Ovary (tissue), 9 donors: Measurements from ENCODE around the gene CCDC47. TPM values are rescaled to one million over a fixed set of nuclear protein-coding genes. Genes with fewer than 3 reads are reported as not detected.

ENCODE experiments used
- DNase-seq, 5 donors: peaks; one replicate each; pipeline ENCODE4 v3.0.0-alpha.2; 2019 to 2020
- H3K27ac ChIP-seq, 2 donors: fragments of 200-600 bp; one replicate each; pipeline versions ENCODE4 v1.5.1 to v1.8.0; 2019 to 2022
- H3K27me3 ChIP-seq: fragments of 200-600 bp; one replicate; pipeline ENCODE4 v1.8.0; 2022
- H3K36me3 ChIP-seq: fragments of 200-600 bp; sonication (generic); one replicate; pipeline ENCODE4 v1.5.1; 2019
- H3K4me1 ChIP-seq: one replicate; pipeline ENCODE4 v1.8.1; 2013; ENCODE audit warnings: mild to moderate bottlenecking, moderate library complexity; ENCODE audit not compliant: insufficient read depth
- H3K4me3 ChIP-seq: fragments of 200-600 bp; sonication (generic); one replicate; pipeline ENCODE4 v1.5.1; 2017
- H3K9me3 ChIP-seq, 2 donors: fragments of 200-600 bp in 1 of 2; sonication (generic) in 1 of 2; one replicate each; pipeline versions ENCODE4 v1.5.1 to v1.8.1; 2013 to 2019; ENCODE audit warnings: mild to moderate bottlenecking in 1 of 2, moderate library complexity in 1 of 2
- CTCF ChIP-seq, 3 donors: fragments of 450-650 bp in 2 of 3; fragments of 200-600 bp in 1 of 3; IDR thresholded peaks; one replicate each; pipeline versions ENCODE4 v1.5.1 to v1.8.0; 2016 to 2022; ENCODE audit warnings: antibody characterized with exemption in 3 of 3, mild to moderate bottlenecking in 1 of 3
- EP300 ChIP-seq: sonication (generic); formaldehyde crosslinking; IDR thresholded peaks from one replicate; pipeline ENCODE4 v1.6.1; 2017; ENCODE audit warnings: antibody characterized with exemption
- POLR2A ChIP-seq: fragments of 450-650 bp; IDR thresholded peaks from one replicate; pipeline ENCODE4 v1.6.1; 2017; ENCODE audit warnings: antibody characterized with exemption, mild to moderate bottlenecking, moderate library complexity
- WGBS, 3 donors: extraction: QIAGEN DNeasy Blood & Tissue Kit in 1 of 3; methylation state at CpG; one replicate each; pipeline versions ENCODE4 v1.1.5 to v1.1.7; 2013 to 2017; 5-methylcytosine and 5-hydroxymethylcytosine counted together
- intact Hi-C, 4 donors: fragments of 100-400 bp; cut with DNase I; formaldehyde crosslinking; loops; one replicate each; pipeline versions ENCODE4 v1.11.0 to v1.15.1; 2022 to 2023
- polyA plus RNA-seq, 2 donors: library from polyadenylated mRNA; stranded (reverse); fragments of 200-250 nt in 1 of 2; fragments of 350-450 nt in 1 of 2; fragmentation: Illumina TruSeq in 1 of 2; extraction: RNeasy Lipid Tissue Mini Kit (QIAGEN cat#74804) in 1 of 2; gene quantifications; one replicate each; pipeline ENCODE4 v1.2.3, GENCODE V29; 2013 to 2014
- total RNA-seq, 7 donors: library from RNA; depleted of rRNA in 2 of 7; stranded (reverse); fragments of >200 nt in 2 of 7; fragmentation: NEBNext Ultra II Directional in 3 of 7; extraction: Animal tissue kit (Norgen Biotek cat#: 25700) in 3 of 7; gene quantifications; one replicate each; pipeline versions ENCODE4 v1.1.0 to v1.2.4, GENCODE V29; 2016 to 2023
- donor health status: DM: no; HTN: no; CAD: no; lungs with moderate emphysema.
- donor health status: DM: no; HTN: no; CAD: no.
- donor health status: Bipolar disorder and iron deficiency.
- donor health status: DM: yes; HTN: yes; CAD: no.
- donor health status: DM: no; HTN: no; CAD: no.
- donor health status: DM: yes; HTN: yes; CAD: no.

CCDC47 gene
- total and polyA plus RNA-seq, 9 donors = 31.1 to 83.6 (median 63.2) TPM

GRCh38 chr17:63819585-63820537, 46.5 kb upstream of the CCDC47 start:
- TF ChIP-seq POLR2A (no peak), CTCF (IDR thresholded peaks at IDR 0.05) (no peak), EP300 (no peak)
- intact Hi-C loops = no loop called here
- H3K27ac ChIP-seq = no peak overlapping the region
- H3K9me3 ChIP-seq = no peaks in the 10 kb centered on the region
- DNase-seq = no peak
- no peaks in the 10 kb centered on the region for H3K36me3 ChIP-seq
- H3K27me3 ChIP-seq = no peaks in the 10 kb centered on the region
- 66 to 68% (median 67%) methylated on average over 21 of the region's 21 CpGs for WGBS, 3 donors
- no peaks in the 10 kb centered on the region for H3K4me1 ChIP-seq
- no peak overlapping the region for H3K4me3 ChIP-seq

GRCh38 chr17:63819131-63819530, 45.7 kb upstream of the CCDC47 start:
- no peak overlapping the region for H3K4me3 ChIP-seq
- TF ChIP-seq EP300 (no peak), POLR2A (no peak), CTCF (IDR thresholded peaks at IDR 0.05) (no peak)
- DNase-seq = no peak
- no peaks in the 10 kb centered on the region for H3K9me3 ChIP-seq
- no peaks in the 10 kb centered on the region for H3K27me3 ChIP-seq
- intact Hi-C loops = no loop called here
- 64 to 71% (median 69%) methylated on average over 6 of the region's 6 CpGs for WGBS, 3 donors
- no peak overlapping the region for H3K27ac ChIP-seq
- H3K36me3 ChIP-seq = no peaks in the 10 kb centered on the region
- H3K4me1 ChIP-seq = no peaks in the 10 kb centered on the region

GRCh38 chr17:63817736-63818385, 44.5 kb upstream of the CCDC47 start:
- DNase-seq = peak in 1 of 5 donors; percentile 17
- no peak overlapping the region for H3K4me3 ChIP-seq
- H3K27me3 ChIP-seq = no peaks in the 10 kb centered on the region
- TF ChIP-seq EP300 = no peak
- no peak for TF ChIP-seq CTCF (IDR thresholded peaks at IDR 0.05)
- TF ChIP-seq POLR2A = no peak
- H3K9me3 ChIP-seq = no peaks in the 10 kb centered on the region
- H3K4me1 ChIP-seq = no peaks in the 10 kb centered on the region
- intact Hi-C loops = no loop called here
- WGBS, 3 donors = 88 to 93% (median 91%) methylated on average over 27 of the region's 27 CpGs
- no peak overlapping the region for H3K27ac ChIP-seq
- no peaks in the 10 kb centered on the region for H3K36me3 ChIP-seq

GRCh38 chr17:63816669-63817068, 43.3 kb upstream of the CCDC47 start:
- TF ChIP-seq POLR2A (no peak), CTCF (IDR thresholded peaks at IDR 0.05) (no peak), EP300 (no peak)
- Histone ChIP-seq H3K27me3 (no peaks in the 10 kb centered on the region), H3K4me1 (no peaks in the 10 kb centered on the region), H3K9me3 (no peaks in the 10 kb centered on the region), H3K36me3 (no peaks in the 10 kb centered on the region), H3K4me3 (no peak overlapping the region), H3K27ac (no peak overlapping the region)
- intact Hi-C loops = no loop called here
- WGBS, 3 donors = 74 to 85% (median 77%) methylated on average over 4 of the region's 4 CpGs
- DNase-seq = no peak
